T-cell (primary cell): ENCODE results near the gene HTR6. TPM values are rescaled to one million over a fixed set of nuclear protein-coding genes. Genes with fewer than 3 reads are reported as not detected.

ENCODE experiments used
- ATAC-seq, 4 experiments: fragments of 200-7000 bp in 3 of 4; fragments of 150-1000 bp in 1 of 4; cut with Tn5 transposase; replicated peaks in 1 of 4; 1 replicate in 3 of 4; 2 replicates in 1 of 4; pipeline ENCODE4 v1.10.0; 2021; ENCODE audit warnings: moderate library complexity in 3 of 4, mild to moderate bottlenecking in 2 of 4, moderate number of reproducible peaks in 1 of 4
- CTCF ChIA-PET, 2 donors: fragments of 300-600 bp; sonication (Branson Sonifier 250); formaldehyde crosslinking; loops; one replicate each; lab custom pipeline; 2022; ENCODE audit warnings: antibody characterized with exemption in 2 of 2; lab: Charles Lee
- POLR2A ChIA-PET, 2 donors: fragments of 300-600 bp; sonication (Branson Sonifier 250); formaldehyde crosslinking; loops; one replicate each; lab custom pipeline; 2022; ENCODE audit warnings: antibody characterized with exemption in 2 of 2; lab: Charles Lee
- DNase-seq, 35 experiments: peaks; one replicate each; pipeline versions ENCODE4 v3.0.0 to v3.0.0-alpha.2; 2013 to 2023
- H3K27ac ChIP-seq: one replicate; pipeline ENCODE4 v1.5.1; 2013; ENCODE audit warnings: low read length
- H3K27me3 ChIP-seq, 2 experiments: replicated peaks in 1 of 2; 1 replicate in 1 of 2; 2 replicates in 1 of 2; pipeline versions ENCODE4 v1.6.1 to v1.7.0; 2013; ENCODE audit warnings: low read length in 1 of 2, mixed read lengths in 1 of 2; ENCODE audit not compliant: control insufficient read depth in 2 of 2, insufficient read depth in 2 of 2; ENCODE audit errors: extremely low read depth in 1 of 2
- H3K36me3 ChIP-seq, 2 donors: 1 replicate in 1 of 2; 2 replicates in 1 of 2; pipeline versions ENCODE4 v1.6.1 to v1.7.0; 2013; ENCODE audit warnings: low read length in 1 of 2; ENCODE audit not compliant: control insufficient read depth in 2 of 2, insufficient read depth in 1 of 2; ENCODE audit errors: extremely low read depth in 1 of 2
- H3K4me1 ChIP-seq, 2 experiments: 1 replicate in 1 of 2; 2 replicates in 1 of 2; pipeline versions ENCODE4 v1.6.1 to v1.7.0; 2013; ENCODE audit warnings: low read length in 2 of 2, mixed read lengths in 1 of 2; ENCODE audit not compliant: insufficient read depth in 2 of 2, control insufficient read depth in 1 of 2; ENCODE audit errors: extremely low read depth in 1 of 2
- H3K4me3 ChIP-seq, 2 donors: 1 replicate in 1 of 2; 2 replicates in 1 of 2; pipeline versions ENCODE4 v1.5.1 to v1.7.0; 2013; ENCODE audit warnings: mild to moderate bottlenecking in 2 of 2, low read length in 1 of 2, moderate library complexity in 1 of 2; ENCODE audit not compliant: control insufficient read depth in 1 of 2; ENCODE audit errors: extremely low read depth in 1 of 2
- H3K9me3 ChIP-seq: 2 replicates; pipeline ENCODE4 v1.7.0; 2013
- H3K27ac Mint-ChIP-seq, 2 donors: one replicate each; pipeline ENCODE4 v1.8.0; 2020 to 2021; ENCODE audit warnings: mild to moderate bottlenecking in 2 of 2, mixed read lengths in 2 of 2
- H3K27me3 Mint-ChIP-seq, 2 donors: one replicate each; pipeline ENCODE4 v1.8.0; 2021 to 2022; ENCODE audit warnings: mixed read lengths in 2 of 2
- H3K36me3 Mint-ChIP-seq: one replicate; pipeline ENCODE4 v1.8.0; 2021; ENCODE audit warnings: mixed read lengths
- H3K4me1 Mint-ChIP-seq, 3 donors: one replicate each; pipeline ENCODE4 v1.8.0; 2020 to 2022; ENCODE audit warnings: mixed read lengths in 3 of 3, mild to moderate bottlenecking in 1 of 3
- H3K4me3 Mint-ChIP-seq, 3 donors: one replicate each; pipeline ENCODE4 v1.8.0; 2020 to 2022; ENCODE audit warnings: mild to moderate bottlenecking in 3 of 3, mixed read lengths in 3 of 3, moderate library complexity in 3 of 3
- H3K9me3 Mint-ChIP-seq, 3 donors: one replicate each; pipeline ENCODE4 v1.8.0; 2020 to 2022; ENCODE audit warnings: mixed read lengths in 3 of 3
- WGBS: methylation state at CpG from one replicate; pipeline ENCODE4 v1.1.5; 2013; ENCODE audit warnings: missing lambda C conversion rate; ENCODE audit not compliant: insufficient coverage; 5-methylcytosine and 5-hydroxymethylcytosine counted together
- total RNA-seq, 35 experiments: library from RNA in 6 of 35; stranded (reverse) in 6 of 35; fragments of 120-200 nt in 1 of 35; gene quantifications; one replicate each; pipeline versions ENCODE4 v1.2.1 to v1.2.4 and lab custom pipeline; 2013 to 2026

The HTR6 gene
- under 1 TPM; 0.16 to 0.90 (median 0.19) TPM for total RNA-seq
- total RNA-seq (2013): 0.46 TPM
- 0 to 4.9 (median 0.61) reads per million in 29 experiments for total RNA-seq (lab: John Stamatoyannopoulos, UW)

DNA sequence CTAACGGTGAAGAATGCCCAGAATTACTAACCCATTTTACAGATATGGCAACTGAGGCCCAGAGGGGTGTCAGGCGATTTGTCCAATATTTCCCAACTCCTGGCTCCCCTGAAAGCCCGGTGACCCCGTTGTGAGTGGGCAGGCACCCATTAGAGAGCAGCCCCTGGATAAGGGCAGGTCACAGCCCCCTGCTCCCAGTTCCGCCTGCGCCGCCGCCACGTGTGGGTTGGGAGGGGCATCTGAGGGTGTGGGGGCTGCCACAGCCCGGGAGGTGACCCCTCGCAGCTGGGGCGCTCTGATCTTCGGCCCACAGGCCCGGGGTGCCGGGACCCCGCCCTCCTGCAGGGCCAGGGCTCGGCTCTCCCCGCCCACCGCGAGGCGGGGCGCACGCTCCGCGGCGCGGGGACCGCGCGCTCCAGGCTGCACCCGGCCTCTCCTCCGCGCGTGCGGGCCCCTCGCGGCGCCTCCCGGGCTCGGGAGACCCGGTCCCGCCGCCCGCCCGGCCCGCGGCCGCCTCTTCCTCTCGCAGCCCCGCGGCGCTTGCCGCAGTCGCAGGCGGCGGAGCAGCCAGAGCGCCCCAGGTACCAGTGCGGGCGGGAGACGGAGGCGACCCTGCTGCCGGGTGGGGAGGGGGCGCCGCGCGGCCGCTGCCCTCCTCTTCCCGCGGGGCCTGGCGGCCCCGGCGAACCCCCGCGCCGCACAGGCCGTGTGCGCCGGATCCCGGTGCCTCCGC lies at the start of gene HTR6:
HTR6 (plus strand) TSS at position 423 of the 733 bp plus-strand sequence. CDS start 879 bp downstream, outside the sequence.
- POLR2A ChIA-PET: interaction anchor here in 1 of 2 donors (0.6 kb wide), 1 partner anchor 1122 kb away, joined by 4 read pairs; no protein-coding TSS in a partner anchor
- Histone ChIP-seq H3K4me1 (peaks cover 0 to 30% of the 10 kb centered on the region in 2 experiments), H3K4me3 (peak within 1 kb of the TSS; percentile 32 to 45), H3K27me3 (peaks cover 11 to 43% of the 10 kb centered on the region in 2 experiments), H3K9me3 (no peaks in the 10 kb centered on the region), H3K27ac (no peak within 1 kb of the TSS), H3K36me3 (no peaks in the 10 kb centered on the region)
- 2% methylated on average over 78 of the region's 80 CpGs for WGBS
- Mint-ChIP-seq H3K27me3 (peaks cover 11 to 18% of the 10 kb centered on the region in 2 donors), H3K4me1 (peaks cover 21 to 35% (median 29%) of the 10 kb centered on the region in 3 donors), H3K27ac (peak within 1 kb of the TSS in 1 of 2 donors; percentile 20), H3K4me3 (peak within 1 kb of the TSS; percentile 50 to 79 (median 77)), H3K9me3 (no peaks in the 10 kb centered on the region), H3K36me3 (no peaks in the 10 kb centered on the region)
- CTCF ChIA-PET: interaction anchor here (0.5 to 5.0 kb wide), 2 partner anchors 40 to 41 kb away, joined by 3 to 49 read pairs; no protein-coding TSS in a partner anchor
- DNase-seq (peak in 9 of 35 experiments; percentile 19 to 59 (median 38)), ATAC-seq (peak; percentile 58 to 78 (median 72))

DNA sequence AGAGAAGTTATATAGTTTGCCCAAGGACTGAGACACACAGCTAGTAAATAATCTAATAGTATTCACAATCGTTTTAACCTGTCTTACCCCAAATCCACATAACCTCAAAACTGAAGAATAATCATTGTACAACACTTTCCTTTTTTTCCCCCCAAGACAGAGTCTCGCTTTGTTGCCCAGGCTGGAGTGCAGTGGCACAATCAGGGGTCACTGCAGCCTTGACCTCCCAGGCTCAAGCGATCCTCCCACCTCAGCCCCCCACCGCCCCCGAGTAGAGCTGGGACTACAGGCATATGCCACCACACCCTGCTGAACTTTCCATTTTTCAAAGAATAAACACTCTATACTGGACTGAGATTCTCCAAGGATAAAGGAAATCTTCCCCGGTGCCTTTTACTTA lies 49.2 kb upstream of the HTR6 start:
- WGBS: 89% methylated on average over 3 of the region's 6 CpGs
- H3K27ac Mint-ChIP-seq: peak overlapping the region in 1 of 2 donors; percentile 39
- peaks cover 26% of the 10 kb centered on the region for H3K36me3 Mint-ChIP-seq

DNA sequence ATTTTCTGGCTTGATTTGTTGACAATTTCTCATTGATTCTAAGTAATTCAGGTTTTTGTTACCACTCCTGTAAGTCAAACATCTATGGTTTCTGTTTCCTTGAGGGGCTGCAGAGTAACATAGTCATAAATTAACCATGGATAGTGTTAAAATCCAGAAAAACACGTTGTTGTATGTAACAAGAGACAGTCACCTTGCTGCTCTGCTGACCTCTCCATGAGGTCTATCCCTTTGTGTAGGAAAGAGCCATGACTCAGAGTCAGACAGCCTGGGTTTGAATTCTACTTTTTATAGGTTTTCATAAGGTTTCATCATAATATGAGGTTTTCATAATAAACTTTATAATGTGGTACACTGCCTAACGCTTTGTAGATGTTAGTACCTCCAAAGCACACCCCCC lies 48.2 kb upstream of the HTR6 start:
- DNase-seq: no peak
- Mint-ChIP-seq H3K27ac (no peak overlapping the region), H3K4me1 (peaks cover 46 to 48% (median 47%) of the 10 kb centered on the region in 3 donors), H3K27me3 (no peaks in the 10 kb centered on the region), H3K9me3 (no peaks in the 10 kb centered on the region), H3K36me3 (peaks cover 26% of the 10 kb centered on the region), H3K4me3 (no peak overlapping the region)
- CTCF ChIA-PET: interaction anchor here in 1 of 2 donors (1.7 kb wide), 1 partner anchor 88 kb away, joined by 4 read pairs; no protein-coding TSS in a partner anchor
- peaks cover 0 to 13% of the 10 kb centered on the region in 2 donors for H3K36me3 ChIP-seq
- H3K27me3 ChIP-seq: no peaks in the 10 kb centered on the region
- no peaks in the 10 kb centered on the region for H3K9me3 ChIP-seq
- no peak overlapping the region for H3K27ac ChIP-seq
- no peak for ATAC-seq
- no peak overlapping the region for H3K4me3 ChIP-seq
- WGBS: 83% methylated on average over 1 of the region's 2 CpGs
- POLR2A ChIA-PET: no interaction called here
- peaks cover 0 to 3% of the 10 kb centered on the region in 2 experiments for H3K4me1 ChIP-seq

More for the DNA sequence above, 49.2 kb upstream of the HTR6 start:
- H3K4me3 Mint-ChIP-seq: no peak overlapping the region
- Histone ChIP-seq H3K9me3 (no peaks in the 10 kb centered on the region), H3K4me1 (peaks cover 0 to 3% of the 10 kb centered on the region in 2 experiments), H3K27me3 (no peaks in the 10 kb centered on the region), H3K4me3 (no peak overlapping the region), H3K36me3 (peaks cover 0 to 13% of the 10 kb centered on the region in 2 donors), H3K27ac (no peak overlapping the region)
- peaks cover 37 to 44% (median 39%) of the 10 kb centered on the region in 3 donors for H3K4me1 Mint-ChIP-seq
- no peaks in the 10 kb centered on the region for H3K27me3 Mint-ChIP-seq
- CTCF ChIA-PET: no interaction called here
- H3K9me3 Mint-ChIP-seq: no peaks in the 10 kb centered on the region
- POLR2A ChIA-PET: no interaction called here
- no peak for DNase-seq
- ATAC-seq: no peak

DNA sequence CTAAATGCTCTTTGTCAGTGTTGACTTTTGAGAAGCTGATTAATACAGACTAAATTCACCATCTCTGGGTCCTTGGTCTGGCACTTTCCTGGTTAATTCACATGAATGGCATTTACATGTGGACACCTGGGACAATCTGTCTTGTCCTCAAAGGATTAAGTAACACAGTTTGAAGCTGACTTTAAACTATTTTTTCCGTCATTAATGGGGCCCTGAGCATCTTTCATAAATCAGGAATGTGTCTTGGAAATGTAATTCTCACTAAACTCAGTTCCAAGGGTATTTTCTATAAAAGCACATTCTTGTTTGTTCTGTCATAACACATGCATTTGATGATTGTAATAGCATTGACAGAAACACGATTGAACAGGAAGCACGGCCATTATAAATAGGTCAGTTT lies 47.3 kb upstream of the HTR6 start:
- no CpG with 5 or more reads among the region's 3 CpGs for WGBS
- no peak overlapping the region for H3K27ac Mint-ChIP-seq
- Histone ChIP-seq H3K4me1 (peaks cover 0 to 3% of the 10 kb centered on the region in 2 experiments), H3K9me3 (no peaks in the 10 kb centered on the region), H3K36me3 (peaks cover 0 to 13% of the 10 kb centered on the region in 2 donors), H3K27ac (no peak overlapping the region), H3K4me3 (no peak overlapping the region), H3K27me3 (no peaks in the 10 kb centered on the region)
- POLR2A ChIA-PET: no interaction called here
- ATAC-seq (no peak), DNase-seq (no peak)
- H3K4me3 Mint-ChIP-seq: no peak overlapping the region
- H3K36me3 Mint-ChIP-seq: peaks cover 27% of the 10 kb centered on the region
- CTCF ChIA-PET: interaction anchor here in 1 of 2 donors (0.6 to 1.7 kb wide), 3 partner anchors 10 to 188 kb away, joined by 3 to 4 read pairs (median 3); no protein-coding TSS in a partner anchor
- H3K27me3 Mint-ChIP-seq: no peaks in the 10 kb centered on the region
- H3K9me3 Mint-ChIP-seq: no peaks in the 10 kb centered on the region
- H3K4me1 Mint-ChIP-seq: peaks cover 49 to 53% (median 52%) of the 10 kb centered on the region in 3 donors

DNA sequence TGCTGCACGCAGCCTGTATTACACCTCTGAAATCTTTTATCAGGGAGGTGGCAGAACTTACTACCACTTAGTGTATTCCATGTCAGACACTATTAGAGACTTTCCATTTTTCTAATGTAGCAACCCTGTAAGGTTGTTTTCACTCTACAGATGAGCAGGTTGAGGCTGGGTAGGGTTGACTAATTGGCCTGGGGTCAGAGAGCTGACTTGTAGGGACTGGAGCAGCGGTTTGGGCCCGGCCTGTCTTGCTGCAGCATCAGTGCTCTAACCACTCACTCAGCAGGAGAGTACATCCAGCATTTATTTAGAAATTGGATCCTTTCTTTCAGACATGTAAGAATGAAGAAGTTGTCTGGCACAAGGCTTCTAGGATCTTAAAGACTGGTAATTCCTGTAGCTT lies 46.2 kb upstream of the HTR6 start:
- CTCF ChIA-PET: interaction anchor here in 1 of 2 donors (0.7 to 1.2 kb wide), 2 partner anchors 11 to 28 kb away, joined by 3 read pairs; no protein-coding TSS in a partner anchor
- POLR2A ChIA-PET: interaction anchor here in 1 of 2 donors (0.5 kb wide), 1 partner anchor 24 kb away, joined by 3 read pairs; no protein-coding TSS in a partner anchor
- no peak overlapping the region for H3K4me3 ChIP-seq
- Mint-ChIP-seq H3K36me3 (peaks cover 28% of the 10 kb centered on the region), H3K4me1 (peaks cover 45 to 46% (median 46%) of the 10 kb centered on the region in 3 donors), H3K27ac (no peak overlapping the region), H3K27me3 (no peaks in the 10 kb centered on the region), H3K9me3 (no peaks in the 10 kb centered on the region), H3K4me3 (no peak overlapping the region)
- peaks cover 0 to 18% of the 10 kb centered on the region in 2 donors for H3K36me3 ChIP-seq
- no CpG with 5 or more reads among the region's 3 CpGs for WGBS
- H3K9me3 ChIP-seq: no peaks in the 10 kb centered on the region
- H3K4me1 ChIP-seq: no peaks in the 10 kb centered on the region
- H3K27ac ChIP-seq: no peak overlapping the region
- DNase-seq: no peak
- no peak for ATAC-seq
- H3K27me3 ChIP-seq: no peaks in the 10 kb centered on the region

DNA sequence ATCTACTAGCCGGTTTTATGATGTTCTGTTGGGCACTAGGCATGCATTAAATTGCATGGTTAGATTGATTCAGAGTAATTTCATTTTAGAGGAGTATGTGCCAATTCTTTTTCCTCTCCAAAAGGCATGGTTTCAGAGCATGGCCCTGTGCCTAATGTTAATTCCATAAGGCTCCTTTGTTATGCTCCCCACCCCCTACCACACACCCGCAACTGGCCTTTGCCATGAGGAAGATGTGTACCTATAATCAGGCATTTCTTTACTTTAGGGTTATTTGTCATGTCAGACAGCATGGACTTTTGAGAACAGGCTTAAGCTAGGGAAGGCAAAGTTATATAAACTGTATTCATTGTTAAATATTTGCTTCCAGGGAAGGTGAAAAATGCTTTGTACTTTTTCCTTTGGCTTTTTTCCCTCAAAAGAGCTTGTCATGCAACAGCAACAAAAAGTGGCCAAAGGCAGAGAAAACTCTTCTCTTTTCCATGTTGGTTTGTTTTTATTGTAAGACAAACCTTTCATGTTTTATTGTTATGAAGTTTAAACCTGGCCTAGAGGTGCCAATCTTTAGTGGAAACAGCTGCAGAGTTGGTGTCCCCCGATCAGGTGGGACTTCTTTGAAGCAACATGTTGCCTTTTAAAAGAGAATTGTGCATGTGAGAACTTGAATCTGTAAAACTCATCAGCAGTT lies 44.8 kb upstream of the HTR6 start:
- Mint-ChIP-seq H3K4me3 (no peak overlapping the region), H3K9me3 (no peaks in the 10 kb centered on the region), H3K36me3 (peaks cover 36% of the 10 kb centered on the region), H3K27me3 (no peaks in the 10 kb centered on the region), H3K4me1 (peaks cover 38 to 44% (median 40%) of the 10 kb centered on the region in 3 donors), H3K27ac (no peak overlapping the region)
- CTCF ChIA-PET: interaction anchor here in 1 of 2 donors (0.5 to 1.4 kb wide), 2 partner anchors 12 to 170 kb away, joined by 3 to 4 read pairs; no protein-coding TSS in a partner anchor
- POLR2A ChIA-PET: no interaction called here
- WGBS: no CpG with 5 or more reads among the region's 3 CpGs
- Histone ChIP-seq H3K27ac (no peak overlapping the region), H3K4me3 (no peak overlapping the region), H3K27me3 (no peaks in the 10 kb centered on the region), H3K36me3 (peaks cover 0 to 27% of the 10 kb centered on the region in 2 donors), H3K4me1 (no peaks in the 10 kb centered on the region), H3K9me3 (no peaks in the 10 kb centered on the region)
- no peak for ATAC-seq
- no peak for DNase-seq
